ENCODE measurements around the gene PCDHB7.
"Not testable (repeated sequence)": the region's sequence is repeated elsewhere in the genome, so short reads cannot be mapped to it uniquely, and the experiment has no call there.

Gene PCDHB7

GRCh38 chr5:141172381-141173204, at the start of gene PCDHB7:
Gene PCDHB7 (plus strand): TSS chr5:141172644. CDS start chr5:141172836, 192 bp downstream.
- no peak for DNase-seq

- DNase-seq: not testable (repeated sequence)
These were observed 48.9 kb upstream of the PCDHB7 start for GRCh38 chr5:141123396-141124135.

GRCh38 chr5:141127305-141127704, 45.1 kb upstream of the PCDHB7 start:
- DNase-seq: no peak

GRCh38 chr5:141135030-141135717, 37.3 kb upstream of the PCDHB7 start, which contains the start of gene PCDHB5:
Gene PCDHB5 (plus strand): TSS chr5:141135206. CDS start chr5:141135435, 229 bp downstream.
- DNase-seq: no peak

- no peak for DNase-seq
These were observed 36.7 kb upstream of the PCDHB7 start for GRCh38 chr5:141135718-141136266.

- DNase-seq: not testable (repeated sequence)
These were observed 35.1 kb upstream of the PCDHB7 start for GRCh38 chr5:141137346-141137745.

GRCh38 chr5:141149812-141150211, 22.6 kb upstream of the PCDHB7 start, which contains the start of gene PCDHB6:
Gene PCDHB6 (plus strand): TSS chr5:141150057. CDS start chr5:141150258, 201 bp downstream.
- DNase-seq: no peak

- no peak for DNase-seq
These were observed 22.0 kb upstream of the PCDHB7 start for GRCh38 chr5:141150224-141150992.

- DNase-seq: no peak
These were observed 21.5 kb upstream of the PCDHB7 start for GRCh38 chr5:141150993-141151325.

GRCh38 chr5:141151632-141152031, 20.8 kb upstream of the PCDHB7 start:
- DNase-seq: not testable (repeated sequence)

- not testable (repeated sequence) for DNase-seq
These were observed 20.3 kb upstream of the PCDHB7 start for GRCh38 chr5:141152096-141152495.

- DNase-seq: no peak
These were observed 16.7 kb upstream of the PCDHB7 start for GRCh38 chr5:141155540-141156374.

GRCh38 chr5:141157356-141157755, 15.1 kb upstream of the PCDHB7 start:
- DNase-seq: not testable (repeated sequence)

GRCh38 chr5:141157901-141158300, 14.5 kb upstream of the PCDHB7 start:
- DNase-seq: not testable (repeated sequence)

GRCh38 chr5:141174291-141175104, 2.1 kb downstream of the PCDHB7 start:
- not testable (repeated sequence) for DNase-seq

- no peak for DNase-seq
These were observed 3.5 kb downstream of the PCDHB7 start for GRCh38 chr5:141175933-141176332.

GRCh38 chr5:141177577-141178191, 5.2 kb downstream of the PCDHB7 start, which contains the start of gene PCDHB8:
Gene PCDHB8 (plus strand): TSS chr5:141177790. CDS start chr5:141178035, 245 bp downstream.
- DNase-seq: not testable (repeated sequence)

GRCh38 chr5:141179371-141179770, 6.9 kb downstream of the PCDHB7 start:
- DNase-seq: not testable (repeated sequence)

- DNase-seq: not testable (repeated sequence)
These were observed 7.4 kb downstream of the PCDHB7 start for GRCh38 chr5:141179876-141180275.

GRCh38 chr5:141180313-141180712, 7.9 kb downstream of the PCDHB7 start:
- no peak for DNase-seq
